ENCODE results near the gene BCAS4.

The BCAS4 gene

DNA sequence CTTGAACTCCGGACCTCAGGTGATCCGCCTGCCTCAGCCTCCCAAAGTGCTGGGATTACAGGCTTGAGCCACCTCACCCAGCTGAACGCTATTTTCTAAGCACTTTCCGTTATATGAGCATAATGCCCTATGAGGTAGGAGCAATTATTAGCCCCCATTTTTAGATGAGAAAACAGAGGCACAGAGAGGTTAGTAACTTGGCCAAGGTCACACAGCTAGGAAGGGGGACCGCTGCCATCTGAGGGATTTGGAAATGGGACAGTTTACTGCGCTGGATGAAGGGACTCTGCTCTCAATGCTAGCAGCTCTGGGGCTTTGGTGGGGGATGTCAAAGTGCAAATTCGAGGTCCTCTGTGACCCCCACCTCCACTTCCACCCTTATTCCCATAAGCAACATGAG is 62.5 kb downstream of the BCAS4 start:
- no peak for DNase-seq

GRCh38 chr20:50858525-50858924 is 63.7 kb downstream of the BCAS4 start:
- DNase-seq = no peak

GRCh38 chr20:50859161-50859560 is 64.3 kb downstream of the BCAS4 start:
- DNase-seq = no peak

GRCh38 chr20:50861012-50861411 is 66.2 kb downstream of the BCAS4 start:
- no peak for DNase-seq

GRCh38 chr20:50862546-50862945 is 67.7 kb downstream of the BCAS4 start:
- DNase-seq = no peak

DNA sequence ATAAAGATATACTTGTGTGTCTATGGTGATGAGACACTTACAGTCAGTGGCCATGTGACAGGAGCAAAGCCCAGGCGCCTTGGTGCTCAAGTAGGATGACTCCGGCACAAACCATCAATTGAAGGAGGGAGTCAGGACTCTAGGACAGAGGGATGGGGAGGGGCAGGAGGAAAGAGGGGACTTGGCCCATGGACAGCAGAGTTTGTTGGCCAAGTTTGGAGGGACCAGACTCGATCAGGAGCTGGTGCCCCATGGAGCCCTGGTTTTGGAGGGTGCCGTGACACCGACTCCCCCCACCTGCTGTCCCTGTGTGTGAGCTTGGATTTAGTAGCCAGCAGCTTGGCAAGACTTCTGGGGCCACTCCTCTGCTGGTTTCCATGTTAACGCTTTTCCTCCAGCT is 70.3 kb downstream of the BCAS4 start:
- no peak for DNase-seq

DNA sequence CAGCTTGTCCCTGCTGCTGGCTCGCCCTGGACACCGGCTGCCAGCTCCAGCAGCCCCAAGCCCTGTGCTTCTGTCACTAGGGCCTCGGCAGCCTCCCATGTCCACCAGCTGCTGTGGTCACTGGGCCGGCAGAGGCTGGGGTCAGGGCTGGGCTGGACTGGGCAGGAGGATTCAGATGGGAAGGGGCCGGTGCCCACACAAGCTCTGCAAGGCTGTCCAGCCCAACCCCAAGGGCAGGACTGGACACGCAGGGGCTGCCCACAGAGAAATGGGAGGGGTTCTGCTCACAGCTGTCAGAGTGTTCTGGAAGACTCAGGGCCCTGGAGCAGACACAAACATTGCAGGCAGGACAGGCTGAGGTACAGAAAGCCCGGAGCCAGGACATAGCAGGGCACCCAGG is 70.7 kb downstream of the BCAS4 start:
- no peak for DNase-seq

- DNase-seq = no peak
Measured at GRCh38 chr20:50866036-50866685, 71.3 kb downstream of the BCAS4 start.

DNA sequence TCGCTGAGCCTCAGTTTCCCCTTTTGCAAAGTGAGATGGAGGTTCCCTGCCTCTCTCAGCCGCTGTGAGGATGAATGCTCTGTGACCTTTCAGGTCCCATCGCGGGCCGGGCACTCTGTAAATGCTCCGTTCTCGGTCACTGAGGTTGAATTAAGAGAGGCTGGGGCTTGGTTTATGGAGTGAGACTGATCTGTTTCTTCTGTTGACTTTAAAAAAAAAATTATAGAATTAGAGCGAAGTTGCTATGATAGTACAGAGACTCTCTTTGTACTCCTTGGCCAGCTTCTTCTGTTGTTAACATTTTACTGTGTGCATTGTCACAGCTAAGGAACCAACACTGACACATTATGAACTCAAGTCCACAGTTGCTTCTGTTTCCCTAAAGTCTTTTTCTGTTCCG is 72.0 kb downstream of the BCAS4 start:
- no peak for DNase-seq

DNA sequence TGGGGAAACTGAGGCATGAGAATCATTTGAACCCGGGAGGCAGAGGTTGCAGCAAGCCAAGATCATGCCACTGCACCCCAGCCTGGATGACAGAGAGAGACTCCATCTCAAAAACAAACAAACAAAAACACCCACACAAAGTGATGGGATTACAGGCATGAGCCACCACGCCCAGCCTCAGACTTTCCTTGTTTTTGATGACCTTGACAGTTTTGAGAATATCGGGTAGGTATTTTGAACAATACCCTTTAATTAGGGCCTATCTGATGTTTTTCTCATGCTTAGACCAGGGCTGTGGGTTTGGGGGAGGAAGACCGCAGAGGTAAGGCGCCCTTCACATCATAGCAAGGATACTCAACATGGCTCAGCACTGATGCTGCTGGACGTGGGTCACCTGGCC is 72.9 kb downstream of the BCAS4 start:
- no peak for DNase-seq

- DNase-seq = no peak
Measured at GRCh38 chr20:50868509-50869495, 73.9 kb downstream of the BCAS4 start.

DNA sequence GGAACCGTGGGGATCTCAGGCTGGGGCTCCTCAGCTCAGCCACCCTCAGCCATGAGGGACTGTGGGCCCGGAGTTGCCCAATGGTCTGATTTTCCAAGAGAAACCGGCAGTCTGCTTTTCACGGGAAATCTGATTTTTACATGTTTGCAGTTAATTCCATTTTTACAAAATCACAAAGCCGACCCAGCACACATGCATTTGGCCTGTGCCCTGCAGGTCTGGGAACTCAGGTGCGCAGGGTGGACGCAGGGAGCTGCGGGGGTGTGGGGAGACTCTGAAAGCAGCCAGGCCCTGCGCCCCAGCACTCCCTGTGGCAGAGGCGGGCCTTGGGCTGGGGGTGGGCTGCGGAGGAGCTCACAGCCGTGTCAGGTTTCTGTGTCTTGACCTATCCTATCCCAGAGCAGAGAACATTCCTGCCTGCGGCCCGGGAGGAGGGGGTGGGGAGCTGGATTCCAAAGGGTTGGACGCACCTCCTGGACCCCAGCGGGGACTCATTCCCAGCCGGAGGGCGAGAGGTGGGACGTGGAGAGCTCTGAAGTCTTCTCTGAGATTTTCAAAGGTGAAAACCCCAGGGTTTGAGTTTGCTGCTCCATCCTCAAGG is 75.8 kb downstream of the BCAS4 start:
- DNase-seq = no peak

GRCh38 chr20:50872560-50873425 is 77.9 kb downstream of the BCAS4 start:
- DNase-seq = no peak

DNA sequence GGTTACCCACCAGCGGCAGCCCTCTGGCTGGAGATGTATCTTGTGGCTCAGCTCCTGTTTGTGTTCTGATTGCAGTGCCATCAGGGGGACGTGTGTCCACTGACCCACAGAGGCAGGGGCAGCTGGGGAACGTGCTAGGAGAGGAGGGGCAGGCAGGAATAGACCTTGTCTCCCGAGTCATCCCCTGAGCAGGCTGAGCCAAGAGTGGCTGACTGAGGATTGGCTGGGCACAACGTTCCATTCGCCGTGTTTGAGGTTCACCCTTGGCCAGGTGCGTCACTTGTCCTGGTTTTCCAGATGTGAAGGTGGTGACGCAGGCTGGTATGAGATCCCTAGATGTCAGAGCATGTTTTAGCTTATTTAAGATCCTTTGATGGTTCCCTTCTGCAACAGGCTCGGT is 78.7 kb downstream of the BCAS4 start:
- no peak for DNase-seq

DNA sequence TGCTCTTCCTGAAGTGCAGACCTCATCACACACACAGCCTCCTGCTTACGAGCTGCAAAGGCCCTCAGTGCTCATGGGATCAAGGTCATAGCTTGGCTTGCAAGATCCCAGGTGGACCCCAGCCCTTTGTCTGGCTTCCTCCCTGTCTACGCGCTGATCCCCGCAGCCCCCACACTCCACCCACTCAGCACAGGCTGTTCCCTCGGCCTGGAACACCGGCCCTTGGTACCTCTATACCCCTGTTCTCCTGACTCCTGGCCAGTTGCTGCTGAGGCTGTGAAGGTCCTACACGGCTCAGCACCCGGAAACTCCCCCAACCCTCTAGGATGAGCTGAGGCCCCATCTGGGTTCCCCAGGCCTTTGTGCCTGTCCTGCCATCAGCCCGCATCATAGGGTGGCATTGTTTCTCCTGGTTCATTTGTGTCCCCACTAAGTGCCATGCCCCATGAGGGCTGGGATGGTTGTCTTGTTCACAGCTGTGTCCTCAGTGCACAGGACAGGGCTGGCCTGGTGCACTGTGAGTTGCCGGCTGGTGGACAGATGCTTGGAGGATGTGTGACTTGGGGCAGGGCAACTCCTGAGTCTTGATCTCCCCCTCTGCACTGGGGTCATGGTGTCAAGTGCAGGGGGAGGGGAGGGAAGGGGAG is 79.4 kb downstream of the BCAS4 start:
- no peak for DNase-seq

GRCh38 chr20:50874758-50875665 is 80.2 kb downstream of the BCAS4 start:
- no peak for DNase-seq

DNA sequence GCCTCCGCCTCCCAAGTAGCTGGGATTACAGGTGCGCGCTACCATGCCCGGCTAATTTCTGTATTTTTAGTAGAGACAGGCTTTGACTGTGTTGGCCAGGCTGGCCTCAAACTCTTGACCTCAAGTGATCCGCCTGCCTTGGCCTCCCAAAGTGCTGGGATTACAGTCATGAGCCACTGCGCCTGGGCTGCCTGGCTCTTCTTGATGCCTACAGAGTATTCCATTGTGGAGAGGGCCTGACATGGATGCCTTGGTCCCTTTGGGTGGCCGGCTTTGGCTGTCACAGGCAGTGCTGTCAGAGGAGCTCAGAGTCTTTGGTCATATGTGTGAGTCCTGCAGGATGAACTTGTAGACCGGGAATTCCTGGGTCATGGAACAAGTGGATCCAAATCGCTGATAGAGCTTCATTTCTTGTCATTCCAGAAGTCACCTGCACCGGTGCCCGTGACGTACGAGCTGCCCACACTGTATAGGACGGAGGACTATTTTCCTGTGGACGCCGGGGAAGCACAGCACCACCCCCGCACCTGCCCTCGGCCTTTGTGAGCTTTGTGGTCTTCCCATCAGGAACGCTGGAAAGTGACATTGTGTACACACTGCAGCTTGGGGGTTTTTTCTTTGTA is 81.3 kb downstream of the BCAS4 start:
- DNase-seq = no peak

DNA sequence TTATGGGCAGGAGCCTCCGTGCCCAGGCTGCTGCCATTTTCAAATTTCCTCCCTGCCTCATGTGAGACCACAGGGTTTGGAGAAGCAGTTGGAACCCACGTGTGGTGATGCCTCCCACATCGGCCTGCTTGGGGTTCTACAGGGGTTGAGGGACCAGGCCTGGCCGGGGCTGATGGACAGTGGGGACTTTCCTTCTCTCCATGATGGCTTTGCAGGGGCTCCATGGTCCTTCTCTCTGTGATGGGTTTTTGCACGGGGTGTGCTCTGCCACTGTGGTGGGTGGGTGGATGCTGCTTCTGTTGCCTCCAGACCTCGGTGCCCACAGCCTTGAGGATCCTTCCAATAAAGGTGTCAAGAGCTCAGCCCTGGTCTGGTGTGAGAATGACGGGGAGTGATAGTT is 82.0 kb downstream of the BCAS4 start:
- no peak for DNase-seq

GRCh38 chr20:50877232-50877743 is 82.4 kb downstream of the BCAS4 start:
- no peak for DNase-seq

Data from stimulated activated CD4-positive, alpha-beta T cell treated with anti-CD3 and anti-CD28 coated beads, Interleukin-4, amount 100 ng/mL, for 24 hours (primary cell).